HS-27A (cell line): Measurements from ENCODE around the gene TBC1D16.
"Not testable (repeated sequence)": the region's sequence is repeated elsewhere in the genome, so short reads cannot be mapped to it uniquely, and the experiment has no call there.

Source experiments
- DNase-seq: peaks from one replicate; pipeline ENCODE4 v3.0.0-alpha.2; 2012; ENCODE audit warnings: low read depth, missing footprints

The TBC1D16 gene

GRCh38 chr17:79971651-79972050, 64.0 kb downstream of the TBC1D16 start:
- no peak for DNase-seq

GRCh38 chr17:79970576-79971068, 65.0 kb downstream of the TBC1D16 start:
- no peak for DNase-seq

GRCh38 chr17:79969906-79970305, 65.8 kb downstream of the TBC1D16 start:
- DNase-seq: no peak

GRCh38 chr17:79968116-79968515, 67.6 kb downstream of the TBC1D16 start:
- no peak for DNase-seq

- no peak for DNase-seq
Measured at GRCh38 chr17:79966681-79967080, 69.0 kb downstream of the TBC1D16 start.

- no peak for DNase-seq
Measured at GRCh38 chr17:79965806-79966205, 69.9 kb downstream of the TBC1D16 start.

GRCh38 chr17:79962467-79962866, 73.2 kb downstream of the TBC1D16 start:
- DNase-seq: not testable (repeated sequence)

- not testable (repeated sequence) for DNase-seq
Measured at GRCh38 chr17:79961567-79961966, 74.1 kb downstream of the TBC1D16 start.

GRCh38 chr17:79960788-79961522, 74.7 kb downstream of the TBC1D16 start:
- no peak for DNase-seq

- DNase-seq: no peak
Measured at GRCh38 chr17:79959042-79959441, 76.6 kb downstream of the TBC1D16 start.

GRCh38 chr17:79956853-79957252, 78.8 kb downstream of the TBC1D16 start:
- no peak for DNase-seq

GRCh38 chr17:79956441-79956735, 79.3 kb downstream of the TBC1D16 start:
- not testable (repeated sequence) for DNase-seq

- DNase-seq: no peak
Measured at GRCh38 chr17:79955691-79956440, 79.8 kb downstream of the TBC1D16 start.

GRCh38 chr17:79955167-79955549, 80.5 kb downstream of the TBC1D16 start:
- DNase-seq: no peak

- no peak for DNase-seq
Measured at GRCh38 chr17:79954281-79955166, 81.1 kb downstream of the TBC1D16 start.

GRCh38 chr17:79953335-79953734, 82.3 kb downstream of the TBC1D16 start:
- no peak for DNase-seq

- DNase-seq: no peak
Measured at GRCh38 chr17:79952901-79953300, 82.8 kb downstream of the TBC1D16 start.

- DNase-seq: no peak
Measured at GRCh38 chr17:79952265-79952877, 83.3 kb downstream of the TBC1D16 start.

GRCh38 chr17:79951361-79952264, 84.1 kb downstream of the TBC1D16 start:
- DNase-seq: no peak

GRCh38 chr17:79950751-79951150, 84.9 kb downstream of the TBC1D16 start:
- no peak for DNase-seq

GRCh38 chr17:79950306-79950705, 85.4 kb downstream of the TBC1D16 start:
- no peak for DNase-seq
